Mesenchymal stem cell (in vitro differentiated cells and primary cell): ENCODE data around the gene PRPF40B. TPM values are rescaled to one million over a fixed set of nuclear protein-coding genes. Genes with fewer than 3 reads are reported as not detected.

Experiments
- DNase-seq: peaks from one replicate; pipeline ENCODE4 v3.0.0-alpha.2; 2013
- H2AFZ ChIP-seq: one replicate; pipeline ENCODE4 v1.6.1; 2013; ENCODE audit warnings: low read depth, mild to moderate bottlenecking, control low read depth, inconsistent platforms, low read length, moderate library complexity
- H2AK5ac ChIP-seq: 2 replicates; pipeline ENCODE4 v1.6.1; 2013; ENCODE audit warnings: low read length, moderate library complexity, mild to moderate bottlenecking, inconsistent platforms; ENCODE audit not compliant: severe bottlenecking
- H2BK120ac ChIP-seq: one replicate; pipeline ENCODE4 v1.6.1; 2013; ENCODE audit warnings: low read depth, mild to moderate bottlenecking, inconsistent platforms, low read length, moderate library complexity
- H2BK12ac ChIP-seq, 2 experiments: one replicate each; pipeline ENCODE4 v1.6.1; 2013; ENCODE audit warnings: inconsistent platforms in 2 of 2, low read length in 2 of 2, mild to moderate bottlenecking in 2 of 2, moderate library complexity in 2 of 2, control low read depth in 1 of 2
- H2BK15ac ChIP-seq: one replicate; pipeline ENCODE4 v1.6.1; 2013; ENCODE audit warnings: mild to moderate bottlenecking, low read depth, inconsistent platforms; ENCODE audit not compliant: poor library complexity, severe bottlenecking
- H2BK5ac ChIP-seq: 2 replicates; pipeline ENCODE4 v1.6.1; 2013; ENCODE audit warnings: low read depth, mild to moderate bottlenecking, low read length, control low read depth, inconsistent platforms; ENCODE audit not compliant: poor library complexity, severe bottlenecking
- H3K14ac ChIP-seq, 2 experiments: one replicate each; pipeline ENCODE4 v1.6.1; 2013; ENCODE audit warnings: inconsistent platforms in 2 of 2, low read length in 2 of 2, control low read depth in 1 of 2, mild to moderate bottlenecking in 1 of 2, moderate library complexity in 1 of 2
- H3K18ac ChIP-seq, 2 experiments: one replicate each; pipeline ENCODE4 v1.6.1; 2013; ENCODE audit warnings: inconsistent platforms in 2 of 2, low read length in 2 of 2, control low read depth in 1 of 2, low read depth in 1 of 2, mild to moderate bottlenecking in 1 of 2
- H3K23ac ChIP-seq, 2 experiments: one replicate each; pipeline ENCODE4 v1.6.1; 2013; ENCODE audit warnings: inconsistent platforms in 2 of 2, low read length in 2 of 2, mild to moderate bottlenecking in 2 of 2, moderate library complexity in 2 of 2, control low read depth in 1 of 2
- H3K27ac ChIP-seq: 2 replicates; pipeline ENCODE4 v1.5.1; 2013; ENCODE audit warnings: mild to moderate bottlenecking, moderate library complexity, low read length, control low read depth, inconsistent platforms; ENCODE audit not compliant: poor library complexity, severe bottlenecking
- H3K27me3 ChIP-seq, 2 experiments: 2 replicates each; pipeline versions ENCODE4 v1.6.1 to v1.7.0; 2013; ENCODE audit warnings: low read length in 2 of 2, mild to moderate bottlenecking in 2 of 2, moderate library complexity in 2 of 2, control low read depth in 1 of 2, inconsistent platforms in 1 of 2; ENCODE audit not compliant: control insufficient read depth in 1 of 2, insufficient read depth in 1 of 2
- H3K36me3 ChIP-seq, 2 experiments: 2 replicates each; pipeline versions ENCODE4 v1.6.1 to v1.7.0; 2013; ENCODE audit warnings: low read length in 2 of 2, control low read depth in 1 of 2, inconsistent platforms in 1 of 2, low read depth in 1 of 2, mild to moderate bottlenecking in 1 of 2; ENCODE audit not compliant: insufficient read depth in 2 of 2, control insufficient read depth in 1 of 2
- H3K4ac ChIP-seq, 2 experiments: one replicate each; pipeline ENCODE4 v1.6.1; 2013; ENCODE audit warnings: inconsistent platforms in 2 of 2, low read length in 2 of 2, mild to moderate bottlenecking in 2 of 2, moderate library complexity in 2 of 2, control low read depth in 1 of 2, low read depth in 1 of 2
- H3K4me1 ChIP-seq: 2 replicates; pipeline ENCODE4 v1.6.1; 2013; ENCODE audit warnings: low read depth, low read length, control low read depth; ENCODE audit not compliant: control insufficient read depth, insufficient read depth
- H3K4me2 ChIP-seq: 2 replicates; pipeline ENCODE4 v1.6.1; 2013; ENCODE audit warnings: low read length, mild to moderate bottlenecking, inconsistent platforms; ENCODE audit not compliant: poor library complexity, severe bottlenecking
- H3K4me3 ChIP-seq, 2 experiments: 2 replicates each; pipeline versions ENCODE4 v1.5.1 to v1.7.0; 2013; ENCODE audit warnings: low read length in 2 of 2, mild to moderate bottlenecking in 2 of 2, control low read depth in 1 of 2, low read depth in 1 of 2; ENCODE audit not compliant: insufficient read depth in 1 of 2
- H3K79me1 ChIP-seq: replicated peaks from 2 replicates; pipeline ENCODE4 v1.6.1; 2013; ENCODE audit warnings: mild to moderate bottlenecking, control low read depth, low read length, inconsistent platforms; ENCODE audit not compliant: poor library complexity, severe bottlenecking
- H3K9ac ChIP-seq: 2 replicates; pipeline ENCODE4 v1.7.0; 2013; ENCODE audit warnings: mild to moderate bottlenecking, low read length, moderate library complexity
- H3K9me3 ChIP-seq: 2 replicates; pipeline ENCODE4 v1.7.0; 2013; ENCODE audit warnings: mild to moderate bottlenecking, low read length; ENCODE audit not compliant: control insufficient read depth
- H4K8ac ChIP-seq: one replicate; pipeline ENCODE4 v1.6.1; 2013; ENCODE audit warnings: inconsistent platforms, mild to moderate bottlenecking, low read length, moderate library complexity
- H4K91ac ChIP-seq: one replicate; pipeline ENCODE4 v1.6.1; 2013; ENCODE audit warnings: mild to moderate bottlenecking, low read length, inconsistent platforms
- WGBS: methylation state at CpG from one replicate; pipeline ENCODE4 v1.1.7; 2013; ENCODE audit warnings: mixed read lengths; 5-methylcytosine and 5-hydroxymethylcytosine counted together
- small RNA-seq: library from polyadenylated mRNA; stranded (forward); fragments of <200 nt; extraction: miRNeasy Mini kit (QIAGEN cat#:217004); gene quantifications from one replicate; pipeline ENCODE3, GENCODE V24; 2013; ENCODE audit warnings: low read depth

Gene PRPF40B

DNA sequence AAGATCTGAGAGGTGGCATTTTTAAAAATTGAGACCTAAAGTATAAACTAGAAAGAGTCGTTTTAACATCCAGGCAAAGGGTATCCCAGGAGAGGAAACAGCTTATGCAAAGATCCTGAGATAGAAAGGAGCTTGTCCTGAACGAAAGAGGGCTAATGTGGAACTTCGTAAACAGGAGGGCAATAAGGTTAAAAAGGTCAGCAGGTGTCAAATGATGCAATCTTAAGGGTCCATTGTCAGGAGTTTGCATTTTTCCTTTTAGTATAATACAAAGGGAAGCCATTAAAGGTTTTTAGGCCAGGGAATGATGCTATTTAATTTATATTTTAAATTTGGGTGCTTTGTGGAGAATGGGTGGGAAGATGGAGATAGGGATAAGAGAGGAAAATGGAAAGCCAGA is 69.5 kb downstream of the PRPF40B start:
- Histone ChIP-seq H3K4ac (no peak overlapping the region), H3K9ac (no peak overlapping the region), H2BK12ac (no peak overlapping the region), H3K14ac (no peak overlapping the region), H3K9me3 (no peaks in the 10 kb centered on the region), H3K36me3 (no peaks in the 10 kb centered on the region), H2BK15ac (no peak overlapping the region), H3K4me3 (no peak overlapping the region), H3K79me1 (peaks cover 31% of the 10 kb centered on the region), H3K4me1 (peaks cover 4% of the 10 kb centered on the region), H3K27ac (no peak overlapping the region), H3K4me2 (no peak overlapping the region), H3K27me3 (no peaks in the 10 kb centered on the region), H4K8ac (no peak overlapping the region), H2AFZ (no peak overlapping the region), H4K91ac (no peak overlapping the region), H2AK5ac (no peak overlapping the region), H2BK5ac (no peak overlapping the region), H3K23ac (no peak overlapping the region), H3K18ac (no peak overlapping the region), H2BK120ac (no peak overlapping the region)
- WGBS: 67% methylated on average over 3 of the region's 3 CpGs
- no peak for DNase-seq

DNA sequence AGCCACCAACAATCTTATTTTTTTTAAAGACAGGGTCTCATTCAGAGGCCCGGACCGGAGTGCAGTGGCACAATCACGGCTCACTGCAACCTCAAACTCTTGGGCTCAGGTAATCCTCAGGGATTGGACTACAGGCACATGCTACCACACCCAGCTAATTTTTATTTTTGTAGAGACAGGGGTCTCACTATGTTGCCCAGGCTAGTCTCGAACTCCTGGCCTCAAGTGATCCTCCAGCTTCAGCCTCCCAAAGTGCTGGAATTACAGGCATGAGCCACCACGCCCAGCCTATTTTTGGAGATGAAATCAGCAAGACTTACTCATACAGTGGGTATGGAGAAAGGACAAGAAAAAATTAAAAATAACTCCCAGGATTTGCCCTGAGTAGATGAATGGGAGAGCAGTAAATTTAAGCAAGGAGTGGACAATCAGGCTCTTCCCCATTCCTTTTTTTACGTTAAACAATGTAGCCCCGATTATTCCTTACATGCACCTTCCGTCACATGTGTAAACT is 70.6 kb downstream of the PRPF40B start:
- H3K4me3 ChIP-seq: no peak overlapping the region
- no peaks in the 10 kb centered on the region for H3K27me3 ChIP-seq
- H3K4ac ChIP-seq: no peak overlapping the region
- no peak overlapping the region for H3K27ac ChIP-seq
- no peak overlapping the region for H2BK12ac ChIP-seq
- no peak overlapping the region for H3K23ac ChIP-seq
- no peak overlapping the region for H3K18ac ChIP-seq
- H2BK120ac ChIP-seq: no peak overlapping the region
- no peaks in the 10 kb centered on the region for H3K36me3 ChIP-seq
- no peak overlapping the region for H3K14ac ChIP-seq
- no peaks in the 10 kb centered on the region for H3K9me3 ChIP-seq
- H3K9ac ChIP-seq: no peak overlapping the region
- H3K4me2 ChIP-seq: no peak overlapping the region
- WGBS: 93% methylated on average over 8 of the region's 8 CpGs
- H3K79me1 ChIP-seq: peaks cover 28% of the 10 kb centered on the region
- no peak overlapping the region for H2BK5ac ChIP-seq
- H2BK15ac ChIP-seq: no peak overlapping the region
- no peak overlapping the region for H4K8ac ChIP-seq
- no peak overlapping the region for H2AK5ac ChIP-seq
- peaks cover 4% of the 10 kb centered on the region for H3K4me1 ChIP-seq
- H4K91ac ChIP-seq: no peak overlapping the region
- no peak overlapping the region for H2AFZ ChIP-seq
- DNase-seq: no peak

Small RNA genes within 50 kb of the gene (small RNA-seq; reads per million reads assigned to genes)
- gene HIGD1AP9 (not detected), gene POLR2KP1 (not detected), gene RNU6-834P (not detected)
